Caco-2 (cell line): Measurements from ENCODE around the gene CARD18. TPM values are rescaled to one million over a fixed set of nuclear protein-coding genes. Genes with fewer than 3 reads are reported as not detected.

ENCODE experiments used
- BruUV-seq: library from RNA; stranded (reverse); fragments of 400-500 nt; replicated peaks from 2 replicates; lab custom pipeline; 2021; lab: Mats Ljungman, UMichigan
- CTCF ChIA-PET: fragments of 300-600 bp; sonication (Branson Sonifier 250); formaldehyde crosslinking; loops from one replicate; lab custom pipeline; 2022; ENCODE audit warnings: antibody characterized with exemption; lab: Charles Lee
- POLR2A ChIA-PET: fragments of 300-600 bp; sonication (Branson Sonifier 250); formaldehyde crosslinking; loops from one replicate; lab custom pipeline; 2022; ENCODE audit warnings: antibody characterized with exemption; lab: Charles Lee
- DNase-seq, 2 experiments: peaks; one replicate each; pipeline versions ENCODE4 v3.0.0 to v3.0.0-alpha.2; 2020 to 2022
- H3K27me3 ChIP-seq: replicated peaks from 2 replicates; pipeline ENCODE4 v1.6.0; 2011; ENCODE audit warnings: low read length; ENCODE audit not compliant: control insufficient read depth, insufficient read depth
- H3K36me3 ChIP-seq: 2 replicates; pipeline ENCODE4 v1.5.1; 2011; ENCODE audit warnings: low read length; ENCODE audit not compliant: control insufficient read depth, insufficient read depth
- H3K4me1 ChIP-seq: fragments of 250-450 bp; sonication (Bioruptor Pico); 2 replicates; pipeline ENCODE4 v1.5.1; 2020; ENCODE audit warnings: mild to moderate bottlenecking
- H3K4me3 ChIP-seq: 2 replicates; pipeline ENCODE4 v1.5.1; 2011; ENCODE audit warnings: low read depth, mild to moderate bottlenecking, control low read depth, low read length
- H3K9me3 ChIP-seq: fragments of 250-450 bp; sonication (Bioruptor Pico); 2 replicates; pipeline ENCODE4 v1.5.1; 2020; ENCODE audit warnings: mild to moderate bottlenecking, moderate library complexity
- H3K27ac Mint-ChIP-seq: one replicate; pipeline ENCODE4 v1.8.0; 2022; ENCODE audit warnings: mixed read lengths; ENCODE audit not compliant: unreplicated experiment
- H3K27me3 Mint-ChIP-seq: one replicate; pipeline ENCODE4 v1.8.0; 2022; ENCODE audit warnings: mixed read lengths; ENCODE audit not compliant: insufficient read depth, unreplicated experiment
- H3K36me3 Mint-ChIP-seq: one replicate; pipeline ENCODE4 v1.8.0; 2022; ENCODE audit warnings: mild to moderate bottlenecking, mixed read lengths; ENCODE audit not compliant: insufficient read depth, unreplicated experiment
- H3K4me1 Mint-ChIP-seq: one replicate; pipeline ENCODE4 v1.8.0; 2022; ENCODE audit warnings: low read depth, mixed read lengths; ENCODE audit not compliant: unreplicated experiment
- H3K4me3 Mint-ChIP-seq: one replicate; pipeline ENCODE4 v1.8.0; 2022; ENCODE audit warnings: mild to moderate bottlenecking, moderate library complexity, mixed read lengths; ENCODE audit not compliant: unreplicated experiment
- H3K9me3 Mint-ChIP-seq: one replicate; pipeline ENCODE4 v1.8.0; 2022; ENCODE audit warnings: mixed read lengths; ENCODE audit not compliant: unreplicated experiment
- intact Hi-C: fragments of 100-400 bp; cut with micrococcal nuclease; formaldehyde crosslinking; loops from one replicate; pipeline ENCODE4 v1.10.0; 2022; ENCODE audit not compliant: unreplicated experiment
- total RNA-seq: library from RNA; stranded (reverse); gene quantifications from 2 replicates; pipeline ENCODE4 v1.2.3, GENCODE V29; 2022
- TF ChIP-seq, protein P1 (sequence below), 2 experiments: fragments of 200-600 bp in 1 of 2; IDR thresholded peaks; 1 replicate in 1 of 2; 2 replicates in 1 of 2; pipeline versions ENCODE4 v1.5.1 to v1.8.0; 2011 to 2022; ENCODE audit warnings: antibody characterized with exemption in 1 of 2, control low read depth in 1 of 2, inconsistent platforms in 1 of 2, low read depth in 1 of 2, low read length in 1 of 2, mild to moderate bottlenecking in 1 of 2, moderate library complexity in 1 of 2; ENCODE audit not compliant: insufficient read depth in 1 of 2, severe bottlenecking in 1 of 2, unreplicated experiment in 1 of 2

Gene CARD18
- total RNA-seq, 1 experiment from 2014 or later = not detected

DNA sequence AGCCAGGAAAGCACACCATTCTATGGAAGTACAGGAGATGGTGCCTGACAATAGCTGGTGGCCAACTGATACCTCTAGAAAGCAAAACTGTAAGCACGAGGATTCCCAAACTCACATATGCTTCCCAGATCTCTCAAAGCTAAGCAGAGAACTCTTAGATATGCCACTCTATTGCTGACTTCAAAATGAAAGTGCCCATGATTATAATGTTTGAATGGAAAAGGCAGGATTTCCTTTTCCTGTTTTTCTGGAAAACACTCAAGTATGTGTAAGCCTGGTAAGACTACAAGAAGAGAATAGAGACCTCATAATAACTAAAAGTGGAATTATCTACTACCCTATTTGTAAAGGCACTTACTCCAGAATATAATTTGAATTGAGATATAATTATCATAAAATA, 2.6 kb upstream of the CARD18 start:
- Histone ChIP-seq H3K36me3 (no peaks in the 10 kb centered on the region), H3K27me3 (no peaks in the 10 kb centered on the region), H3K4me3 (no peak overlapping the region), H3K9me3 (no peaks in the 10 kb centered on the region), H3K4me1 (peaks cover 12% of the 10 kb centered on the region)
- TF ChIP-seq, protein P1, sequence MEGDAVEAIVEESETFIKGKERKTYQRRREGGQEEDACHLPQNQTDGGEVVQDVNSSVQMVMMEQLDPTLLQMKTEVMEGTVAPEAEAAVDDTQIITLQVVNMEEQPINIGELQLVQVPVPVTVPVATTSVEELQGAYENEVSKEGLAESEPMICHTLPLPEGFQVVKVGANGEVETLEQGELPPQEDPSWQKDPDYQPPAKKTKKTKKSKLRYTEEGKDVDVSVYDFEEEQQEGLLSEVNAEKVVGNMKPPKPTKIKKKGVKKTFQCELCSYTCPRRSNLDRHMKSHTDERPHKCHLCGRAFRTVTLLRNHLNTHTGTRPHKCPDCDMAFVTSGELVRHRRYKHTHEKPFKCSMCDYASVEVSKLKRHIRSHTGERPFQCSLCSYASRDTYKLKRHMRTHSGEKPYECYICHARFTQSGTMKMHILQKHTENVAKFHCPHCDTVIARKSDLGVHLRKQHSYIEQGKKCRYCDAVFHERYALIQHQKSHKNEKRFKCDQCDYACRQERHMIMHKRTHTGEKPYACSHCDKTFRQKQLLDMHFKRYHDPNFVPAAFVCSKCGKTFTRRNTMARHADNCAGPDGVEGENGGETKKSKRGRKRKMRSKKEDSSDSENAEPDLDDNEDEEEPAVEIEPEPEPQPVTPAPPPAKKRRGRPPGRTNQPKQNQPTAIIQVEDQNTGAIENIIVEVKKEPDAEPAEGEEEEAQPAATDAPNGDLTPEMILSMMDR (IDR thresholded peaks at IDR 0.05; ENCODE audit: insufficient read depth in 1 of 2, low read depth in 1 of 2, low read length in 1 of 2, severe bottlenecking in 1 of 2, unreplicated experiment in 1 of 2) = no peak
- H3K9me3 Mint-ChIP-seq = peaks cover 10% of the 10 kb centered on the region
- intact Hi-C loops = no loop called here
- H3K4me3 Mint-ChIP-seq = no peak overlapping the region
- ChIA-PET POLR2A (no interaction called here), CTCF (no interaction called here)
- no peaks in the 10 kb centered on the region for H3K27me3 Mint-ChIP-seq
- H3K27ac Mint-ChIP-seq = no peak overlapping the region
- no peaks in the 10 kb centered on the region for H3K36me3 Mint-ChIP-seq
- peaks cover 12% of the 10 kb centered on the region for H3K4me1 Mint-ChIP-seq
- no TSS peak for BruUV-seq
- no peak for DNase-seq

DNA sequence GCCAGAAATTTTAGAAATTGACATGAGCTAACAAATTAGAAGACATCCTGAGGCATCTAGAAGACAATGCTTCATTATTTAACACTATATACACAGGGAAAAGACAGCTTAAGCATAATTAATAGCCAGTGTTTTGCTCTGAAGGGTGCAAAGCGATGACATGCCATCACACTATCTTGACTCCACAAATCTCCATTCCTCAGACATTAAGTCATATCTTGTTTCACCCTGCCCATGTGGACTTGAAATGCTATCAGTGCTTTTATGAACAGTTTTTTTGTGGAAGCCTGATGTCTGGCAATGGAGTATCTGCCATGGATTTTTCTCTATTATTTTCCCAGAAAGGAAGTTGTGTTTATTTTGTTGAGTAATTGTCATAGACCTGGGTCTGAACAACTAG, 2.3 kb downstream of the CARD18 start:
- intact Hi-C loops = no loop called here
- Histone ChIP-seq H3K4me1 (no peaks in the 10 kb centered on the region), H3K27me3 (no peaks in the 10 kb centered on the region), H3K9me3 (peaks cover under 1% of the 10 kb centered on the region; the same call in 1 of the 2 replicates), H3K36me3 (no peaks in the 10 kb centered on the region), H3K4me3 (no peak overlapping the region)
- Mint-ChIP-seq H3K9me3 (peaks cover 29% of the 10 kb centered on the region), H3K4me1 (peaks cover 7% of the 10 kb centered on the region), H3K27ac (no peak overlapping the region), H3K27me3 (no peaks in the 10 kb centered on the region), H3K36me3 (no peaks in the 10 kb centered on the region), H3K4me3 (no peak overlapping the region)
- BruUV-seq = no TSS peak
- DNase-seq = no peak
- TF ChIP-seq, protein P1 (IDR thresholded peaks at IDR 0.05; ENCODE audit: insufficient read depth in 1 of 2, low read depth in 1 of 2, low read length in 1 of 2, severe bottlenecking in 1 of 2, unreplicated experiment in 1 of 2) = no peak
- POLR2A ChIA-PET = no interaction called here
- CTCF ChIA-PET = no interaction called here

DNA sequence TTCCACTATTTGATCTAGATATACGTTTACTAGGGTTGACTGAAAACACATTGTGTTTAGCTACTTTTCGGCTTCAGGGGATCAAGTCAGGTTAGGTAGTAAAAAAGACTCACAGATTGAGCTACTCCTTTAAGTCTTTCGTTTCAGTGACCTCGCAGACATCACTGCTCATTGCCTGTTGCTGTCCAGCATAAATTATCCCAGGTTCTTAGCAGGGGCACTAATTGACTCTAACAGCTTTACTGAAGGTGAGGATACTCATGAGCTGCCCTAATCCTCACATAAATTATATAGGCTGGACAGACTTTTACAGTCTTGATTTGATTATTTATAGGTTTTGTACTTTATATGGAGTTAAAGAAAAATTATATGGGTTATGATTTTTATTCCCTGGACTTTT, 3.7 kb downstream of the CARD18 start:
- Histone ChIP-seq H3K9me3 (peaks cover 13% of the 10 kb centered on the region; the same call in 1 of the 2 replicates), H3K4me3 (no peak overlapping the region), H3K27me3 (no peaks in the 10 kb centered on the region), H3K36me3 (no peaks in the 10 kb centered on the region), H3K4me1 (no peaks in the 10 kb centered on the region)
- H3K36me3 Mint-ChIP-seq = no peaks in the 10 kb centered on the region
- H3K4me1 Mint-ChIP-seq = peaks cover 7% of the 10 kb centered on the region
- H3K27me3 Mint-ChIP-seq = no peaks in the 10 kb centered on the region
- ChIA-PET CTCF (no interaction called here), POLR2A (no interaction called here)
- no peak overlapping the region for H3K4me3 Mint-ChIP-seq
- no TSS peak for BruUV-seq
- DNase-seq = no peak
- TF ChIP-seq, protein P1 (IDR thresholded peaks at IDR 0.05; ENCODE audit: insufficient read depth in 1 of 2, low read depth in 1 of 2, low read length in 1 of 2, severe bottlenecking in 1 of 2, unreplicated experiment in 1 of 2) = no peak
- H3K27ac Mint-ChIP-seq = no peak overlapping the region
- H3K9me3 Mint-ChIP-seq = peaks cover 38% of the 10 kb centered on the region
- intact Hi-C loops = no loop called here
